SK-N-MC (cell line): Measurements from ENCODE around the gene DTL.

ENCODE experiments used
- DNase-seq: peaks from one replicate; pipeline ENCODE4 v3.0.0-alpha.2; 2011; ENCODE audit warnings: low read depth, low spot score
- H3K27ac ChIP-seq: fragments of 200-600 bp; sonication (generic); 2 replicates; pipeline ENCODE4 v1.5.1; 2016; ENCODE audit warnings: mixed run types
- H3K36me3 ChIP-seq: fragments of 200-600 bp; sonication (generic); 2 replicates; pipeline ENCODE4 v1.6.1; 2017; ENCODE audit warnings: antibody characterized with exemption, low read length, mixed read lengths; ENCODE audit not compliant: insufficient read depth
- H3K4me3 ChIP-seq: fragments of 200-600 bp; sonication (generic); 2 replicates; pipeline ENCODE4 v1.5.1; 2016
- H3K9ac ChIP-seq: fragments of 200-600 bp; sonication (generic); 2 replicates; pipeline ENCODE4 v1.8.0; 2017; ENCODE audit warnings: mixed run types, mixed read lengths; ENCODE audit not compliant: insufficient read length
- H3K9me3 ChIP-seq: fragments of 200-600 bp; sonication (generic); 2 replicates; pipeline ENCODE4 v1.6.1; 2017; ENCODE audit warnings: low read depth, mild to moderate bottlenecking, antibody characterized with exemption, low read length, moderate library complexity, mixed read lengths
- EZH2 ChIP-seq: fragments of 200-600 bp; sonication (generic); IDR thresholded peaks from one replicate; pipeline ENCODE4 v1.6.1; 2017; ENCODE audit warnings: antibody characterized with exemption
- FOXP2 ChIP-seq: optimal IDR thresholded peaks from 2 replicates; pipeline ENCODE3; 2011; ENCODE audit warnings: mild to moderate bottlenecking, moderate library complexity; ENCODE audit not compliant: insufficient read depth; ENCODE audit errors: extremely low read length, control extremely low read depth
- POLR2AphosphoS5 ChIP-seq: IDR thresholded peaks from 2 replicates; pipeline ENCODE4 v1.6.1; 2012; ENCODE audit warnings: mild to moderate bottlenecking, low read depth, low read length, borderline replicate concordance

DTL gene

DNA sequence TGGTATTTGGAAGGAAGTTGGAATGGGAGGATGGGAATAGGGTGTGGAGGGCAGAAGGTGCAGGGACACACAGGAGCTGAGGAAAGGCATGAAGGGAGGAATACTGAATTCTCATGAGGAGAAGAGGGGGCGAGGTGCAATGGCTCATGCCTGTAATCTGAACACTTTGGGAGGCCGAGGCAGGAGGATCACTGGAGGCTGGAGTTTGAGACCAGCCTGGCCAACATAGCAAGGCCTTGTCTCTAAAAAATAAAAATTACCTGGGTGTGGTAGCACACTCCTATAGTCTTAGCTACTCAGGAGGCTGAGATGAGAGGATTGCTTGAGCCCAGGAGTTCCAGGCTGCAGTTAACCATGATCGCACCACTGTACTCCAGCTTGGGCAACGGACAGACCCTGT is 117.3 kb downstream of the DTL start:
- no peak for DNase-seq
- Histone ChIP-seq H3K4me3 (no peak overlapping the region), H3K36me3 (no peaks in the 10 kb centered on the region), H3K27ac (no peak overlapping the region), H3K9ac (no peak overlapping the region), H3K9me3 (no peaks in the 10 kb centered on the region)
- TF ChIP-seq EZH2 (no peak), POLR2AphosphoS5 (no peak), FOXP2 (no peak)

DNA sequence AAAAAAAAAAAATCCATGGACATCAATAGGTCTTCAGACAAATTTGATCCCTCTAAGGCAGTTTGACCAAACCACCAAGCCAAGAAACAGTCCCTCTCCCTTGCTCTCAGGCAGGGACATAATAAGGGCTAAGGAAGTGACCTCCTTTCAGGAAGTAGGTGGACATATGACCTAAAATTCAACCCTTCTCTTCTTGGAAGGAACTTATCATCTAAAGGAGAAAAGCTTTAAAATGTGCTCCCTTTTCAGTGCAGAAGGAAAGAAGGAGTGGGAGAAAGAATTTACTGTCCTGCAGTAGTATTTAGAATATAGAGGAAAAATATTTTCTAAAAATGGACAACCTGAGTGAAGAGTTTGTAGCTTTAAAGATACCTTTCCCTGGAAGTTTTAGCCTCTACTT is 118.1 kb downstream of the DTL start:
- no peaks in the 10 kb centered on the region for H3K9me3 ChIP-seq
- no peaks in the 10 kb centered on the region for H3K36me3 ChIP-seq
- H3K9ac ChIP-seq = no peak overlapping the region
- no peak overlapping the region for H3K4me3 ChIP-seq
- DNase-seq = no peak
- TF ChIP-seq FOXP2 (no peak), POLR2AphosphoS5 (no peak), EZH2 (no peak)
- H3K27ac ChIP-seq = no peak overlapping the region
